Measurements from ENCODE around the gene TMEM43. TPM values are rescaled to one million over a fixed set of nuclear protein-coding genes. Genes with fewer than 3 reads are reported as not detected.

The TMEM43 gene
- total RNA-seq, 6 experiments from 2014 or later, result 9.3 to 16.8 (median 14.6) TPM

DNA sequence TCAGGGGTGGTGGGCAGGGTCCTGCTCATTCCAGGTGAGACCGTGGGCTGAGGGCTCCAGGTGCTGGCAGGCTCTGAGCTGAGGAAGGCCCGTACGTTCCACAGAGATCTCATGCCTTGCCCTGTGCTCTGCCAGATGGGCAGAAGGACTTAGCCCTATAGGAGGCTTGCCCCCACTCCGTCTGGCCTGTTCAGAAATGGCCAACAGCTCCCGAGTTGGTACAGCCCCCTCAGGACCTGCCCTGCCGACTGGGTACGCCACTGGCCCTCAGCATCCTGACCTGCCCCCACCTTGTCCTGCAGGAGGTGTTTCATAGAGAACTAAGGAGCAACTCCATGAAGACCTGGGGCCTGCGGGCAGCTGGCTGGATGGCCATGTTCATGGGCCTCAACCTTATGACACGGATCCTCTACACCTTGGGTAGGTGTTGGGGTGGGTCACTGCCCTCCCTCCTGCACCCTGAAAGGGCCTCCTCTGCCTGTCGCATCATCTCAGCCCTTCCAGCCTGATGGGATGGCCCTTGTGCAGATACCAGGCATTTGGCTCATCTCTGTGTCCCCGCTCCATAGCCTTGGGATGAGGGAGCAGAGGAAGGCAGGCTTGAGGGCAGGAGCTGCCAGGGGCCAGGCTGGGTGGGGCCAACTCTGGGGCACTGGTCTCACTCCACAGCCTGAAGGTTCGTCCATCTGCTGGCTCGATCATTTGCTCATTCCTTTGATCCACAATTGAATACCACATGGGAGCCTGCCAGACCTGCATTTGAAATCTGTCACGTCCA, 14.2 kb downstream of the TMEM43 start:
- ATAC-seq (no peak), DNase-seq (peak in 1 of 3 donors; percentile 42)
- WGBS (ENCODE audit: insufficient coverage, low coverage, low lambda C conversion rate, missing lambda C conversion rate), result 71% methylated on average over 5 of the region's 14 CpGs
- intact Hi-C loops (cut with DNase I), result no loop called here
- Histone ChIP-seq H3K27ac (no peak overlapping the region), H3K27me3 (no peaks in the 10 kb centered on the region), H3K36me3 (peaks cover 0 to 23% (median 3%) of the 10 kb centered on the region in 4 donors), H3K4me3 (no peak overlapping the region), H3K4me1 (peaks cover 0 to 62% (median 33%) of the 10 kb centered on the region in 4 donors), H3K9me3 (no peaks in the 10 kb centered on the region)
- TF ChIP-seq, protein P1, sequence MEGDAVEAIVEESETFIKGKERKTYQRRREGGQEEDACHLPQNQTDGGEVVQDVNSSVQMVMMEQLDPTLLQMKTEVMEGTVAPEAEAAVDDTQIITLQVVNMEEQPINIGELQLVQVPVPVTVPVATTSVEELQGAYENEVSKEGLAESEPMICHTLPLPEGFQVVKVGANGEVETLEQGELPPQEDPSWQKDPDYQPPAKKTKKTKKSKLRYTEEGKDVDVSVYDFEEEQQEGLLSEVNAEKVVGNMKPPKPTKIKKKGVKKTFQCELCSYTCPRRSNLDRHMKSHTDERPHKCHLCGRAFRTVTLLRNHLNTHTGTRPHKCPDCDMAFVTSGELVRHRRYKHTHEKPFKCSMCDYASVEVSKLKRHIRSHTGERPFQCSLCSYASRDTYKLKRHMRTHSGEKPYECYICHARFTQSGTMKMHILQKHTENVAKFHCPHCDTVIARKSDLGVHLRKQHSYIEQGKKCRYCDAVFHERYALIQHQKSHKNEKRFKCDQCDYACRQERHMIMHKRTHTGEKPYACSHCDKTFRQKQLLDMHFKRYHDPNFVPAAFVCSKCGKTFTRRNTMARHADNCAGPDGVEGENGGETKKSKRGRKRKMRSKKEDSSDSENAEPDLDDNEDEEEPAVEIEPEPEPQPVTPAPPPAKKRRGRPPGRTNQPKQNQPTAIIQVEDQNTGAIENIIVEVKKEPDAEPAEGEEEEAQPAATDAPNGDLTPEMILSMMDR (IDR thresholded peaks at IDR 0.05), result no peak
- no peak for TF ChIP-seq POLR2A (IDR thresholded peaks at IDR 0.05)

DNA sequence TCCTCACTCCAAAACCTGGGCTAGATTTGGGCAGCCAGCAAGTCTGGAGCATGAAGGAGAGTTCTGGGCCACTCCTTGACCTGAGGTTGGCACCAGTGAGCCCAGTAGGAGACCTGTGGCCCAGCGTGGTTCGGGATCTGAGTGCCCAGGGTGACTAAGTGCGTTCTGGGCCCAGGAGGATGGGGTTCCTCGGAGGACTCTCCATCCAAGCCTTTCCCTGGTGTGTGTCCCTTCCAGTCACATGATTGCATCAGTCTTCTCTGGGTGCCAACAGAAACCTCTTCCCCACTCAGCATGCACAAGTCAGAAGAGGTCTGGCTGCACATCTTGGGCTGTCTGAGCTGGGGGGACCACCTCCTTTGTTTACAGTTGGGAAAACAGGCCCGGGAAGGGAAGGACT, 14.9 kb downstream of the TMEM43 start:
- intact Hi-C loops (cut with DNase I), result no loop called here
- TF ChIP-seq, protein P1 (IDR thresholded peaks at IDR 0.05), result no peak
- TF ChIP-seq POLR2A (IDR thresholded peaks at IDR 0.05), result no peak
- Histone ChIP-seq H3K36me3 (peaks cover 0 to 16% (median 3%) of the 10 kb centered on the region in 4 donors), H3K27ac (no peak overlapping the region), H3K4me1 (peaks cover 0 to 69% (median 36%) of the 10 kb centered on the region in 4 donors), H3K4me3 (no peak overlapping the region), H3K27me3 (no peaks in the 10 kb centered on the region), H3K9me3 (no peaks in the 10 kb centered on the region)
- WGBS (ENCODE audit: insufficient coverage, low coverage, low lambda C conversion rate, missing lambda C conversion rate), result 93% methylated on average over 3 of the region's 5 CpGs
- no peak for ATAC-seq
- DNase-seq, result peak in 1 of 3 donors; percentile 36

DNA sequence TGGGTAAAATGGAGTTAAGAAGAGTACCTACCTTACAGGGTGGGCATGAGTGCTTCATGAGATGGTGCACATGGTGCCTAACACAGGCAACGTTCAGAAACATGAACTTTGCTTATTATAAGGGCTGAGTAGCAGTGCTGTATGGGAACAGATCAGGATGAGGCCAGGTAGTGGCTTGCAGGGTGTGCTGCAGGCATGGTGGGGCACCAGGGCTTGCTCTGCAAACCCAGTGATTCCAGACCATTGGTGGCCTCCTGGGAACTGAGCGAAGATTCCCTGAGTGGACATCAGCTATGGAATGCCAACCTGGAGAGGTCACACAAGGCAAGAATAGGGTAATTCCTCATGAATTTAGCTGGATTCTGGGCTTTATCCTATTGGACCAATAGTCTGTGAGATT, 15.8 kb downstream of the TMEM43 start:
- peaks cover 0 to 11% (median 3%) of the 10 kb centered on the region in 4 donors for H3K36me3 ChIP-seq
- no peaks in the 10 kb centered on the region for H3K9me3 ChIP-seq
- no peak for TF ChIP-seq POLR2A (IDR thresholded peaks at IDR 0.05)
- TF ChIP-seq, protein P1 (IDR thresholded peaks at IDR 0.05), result no peak
- DNase-seq (peak in 1 of 3 donors; percentile 18), ATAC-seq (no peak)
- no peak overlapping the region for H3K27ac ChIP-seq
- 71% methylated on average over 2 of the region's 2 CpGs for WGBS (ENCODE audit: insufficient coverage, low coverage, low lambda C conversion rate, missing lambda C conversion rate)
- intact Hi-C loops (cut with DNase I), result no loop called here
- peaks cover 0 to 73% (median 38%) of the 10 kb centered on the region in 4 donors for H3K4me1 ChIP-seq
- H3K27me3 ChIP-seq, result no peaks in the 10 kb centered on the region
- H3K4me3 ChIP-seq, result no peak overlapping the region

DNA sequence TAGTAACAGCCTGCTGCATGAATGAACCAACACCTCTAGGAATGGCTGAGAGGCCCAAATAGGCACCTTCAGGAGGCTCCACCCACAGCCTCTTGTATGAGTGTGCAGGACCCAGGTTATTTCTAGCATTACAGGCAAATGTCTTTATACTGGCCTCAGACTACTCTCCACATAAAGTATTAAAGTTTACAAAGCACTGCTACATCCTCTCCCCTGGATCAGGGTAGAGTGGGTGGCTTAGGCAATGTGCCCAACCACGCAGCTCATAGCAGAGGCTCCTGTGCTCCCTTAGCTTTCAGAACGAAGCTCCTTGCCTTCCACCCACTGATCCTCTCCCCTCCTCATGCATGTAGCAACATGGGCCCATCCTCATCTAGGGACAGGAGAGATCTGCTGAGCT, 16.3 kb downstream of the TMEM43 start:
- Histone ChIP-seq H3K4me3 (no peak overlapping the region), H3K27me3 (no peaks in the 10 kb centered on the region), H3K27ac (peak overlapping the region in 2 of 3 donors; percentile 37 to 66), H3K4me1 (peaks cover 0 to 73% (median 38%) of the 10 kb centered on the region in 4 donors), H3K9me3 (no peaks in the 10 kb centered on the region), H3K36me3 (peaks cover 0 to 11% (median 3%) of the 10 kb centered on the region in 4 donors)
- 29% methylated on average over 2 of the region's 2 CpGs for WGBS (ENCODE audit: insufficient coverage, low coverage, low lambda C conversion rate, missing lambda C conversion rate)
- intact Hi-C loops (cut with DNase I), result no loop called here
- no peak for DNase-seq
- TF ChIP-seq, protein P1 (IDR thresholded peaks at IDR 0.05), result no peak
- TF ChIP-seq POLR2A (IDR thresholded peaks at IDR 0.05), result no peak
- ATAC-seq, result no peak
